HepG2 (cell line): ENCODE data around the gene TBX19. TPM values are rescaled to one million over a fixed set of nuclear protein-coding genes. Genes with fewer than 3 reads are reported as not detected.

ENCODE experiments used
- ATAC-seq: fragments of 200-7000 bp; cut with Tn5 transposase; 3 replicates; pipeline ENCODE4 v1.9.1; 2020; ENCODE audit warnings: mild to moderate bottlenecking, moderate library complexity
- BruUV-seq: library from RNA; stranded (reverse); fragments of 400-500 nt; replicated peaks from 2 replicates; lab custom pipeline; 2021; lab: Mats Ljungman, UMichigan
- CTCF ChIA-PET: fragments of 300-600 bp; formaldehyde crosslinking; extraction: SDS; loops from one replicate; lab custom pipeline; 2021; ENCODE audit warnings: low total read pairs, inconsistent platforms, low intra/inter-chr PET ratio; lab: Yijun Ruan, JAX
- POLR2A ChIA-PET: fragments of 350-600 bp; sonication (Branson Sonifier 250); formaldehyde crosslinking; loops from one replicate; lab custom pipeline; 2020; ENCODE audit warnings: antibody characterized with exemption, inconsistent platforms; lab: Yijun Ruan, JAX
- DNase-seq: peaks from one replicate; pipeline ENCODE4 v3.0.0-alpha.2; 2015; ENCODE audit warnings: low spot score
- FAIRE-seq: peaks from 3 replicates; lab custom pipeline; 2011; peaks lifted over from hg19 to GRCh38; lab: Jason Lieb, UNC
- H2AFZ ChIP-seq: one replicate; pipeline ENCODE4 v1.6.1; 2011; ENCODE audit warnings: low read length, inconsistent platforms
- H3K27ac ChIP-seq: fragments of 300-600 bp; 3 replicates; pipeline ENCODE4 v1.8.0; 2011; ENCODE audit warnings: mixed run types, mild to moderate bottlenecking, mixed read lengths, low read length, inconsistent platforms; ENCODE audit not compliant: insufficient read depth; ENCODE audit errors: extremely low read length
- H3K27me3 ChIP-seq, 2 experiments: fragments of 200-600 bp in 1 of 2; 2 replicates in 1 of 2; 3 replicates in 1 of 2; pipeline versions ENCODE4 v1.6.0 to v1.8.0; 2011; ENCODE audit warnings: low read length in 2 of 2, mild to moderate bottlenecking in 2 of 2, moderate library complexity in 2 of 2, inconsistent platforms in 1 of 2; ENCODE audit not compliant: insufficient read depth in 2 of 2, control insufficient read depth in 1 of 2
- H3K36me3 ChIP-seq, 2 experiments: fragments of 200-600 bp in 1 of 2; replicated peaks in 1 of 2; 2 replicates in 1 of 2; 3 replicates in 1 of 2; pipeline versions ENCODE4 v1.5.1 to v1.8.0; 2011; ENCODE audit warnings: low read length in 2 of 2, inconsistent platforms in 1 of 2; ENCODE audit not compliant: insufficient read depth in 2 of 2, control insufficient read depth in 1 of 2
- H3K4me1 ChIP-seq: 2 replicates; pipeline ENCODE4 v1.5.1; 2012; ENCODE audit warnings: low read length, inconsistent platforms; ENCODE audit not compliant: insufficient read depth
- H3K4me2 ChIP-seq: 2 replicates; pipeline ENCODE4 v1.6.0; 2011; ENCODE audit warnings: low read depth, low read length, inconsistent platforms
- H3K4me3 ChIP-seq, 3 experiments: fragments of 200-600 bp in 1 of 3; sonication (generic), shearing (Covaris generic) in 1 of 3; replicated peaks in 1 of 3; 2 replicates each; pipeline ENCODE4 v1.5.1; 2011 to 2016; ENCODE audit warnings: low read length in 3 of 3, inconsistent platforms in 2 of 3, low read depth in 2 of 3, mild to moderate bottlenecking in 2 of 3, control low read depth in 1 of 3, mixed read lengths in 1 of 3; ENCODE audit not compliant: insufficient read depth in 1 of 3
- H3K79me2 ChIP-seq: one replicate; pipeline ENCODE4 v1.6.1; 2011; ENCODE audit warnings: low read length, inconsistent platforms; ENCODE audit not compliant: insufficient read depth
- H3K9ac ChIP-seq: 2 replicates; pipeline ENCODE4 v1.6.0; 2011; ENCODE audit warnings: mild to moderate bottlenecking, low read depth, low read length, inconsistent platforms; ENCODE audit not compliant: insufficient read depth
- H3K9me3 ChIP-seq: 2 replicates; pipeline ENCODE4 v1.5.1; 2012; ENCODE audit warnings: mild to moderate bottlenecking, low read length
- H4K20me1 ChIP-seq: 2 replicates; pipeline ENCODE4 v1.6.0; 2011; ENCODE audit warnings: inconsistent platforms, mild to moderate bottlenecking, low read length, moderate library complexity; ENCODE audit not compliant: insufficient read depth
- ATF2 ChIP-seq: sonication (generic); formaldehyde crosslinking; IDR thresholded peaks from 2 replicates; pipeline ENCODE4 v1.4.0; 2020; ENCODE audit warnings: missing genetic modification reagents
- CCAR2 ChIP-seq: fragments of 200-400 bp; formaldehyde crosslinking; optimal IDR thresholded peaks from 2 replicates; pipeline ENCODE3; 2018; ENCODE audit warnings: low read depth, mild to moderate bottlenecking, low read length, moderate library complexity
- ESRRA ChIP-seq: sonication (generic); formaldehyde crosslinking; IDR thresholded peaks from 2 replicates; pipeline ENCODE4 v1.5.1; 2020; ENCODE audit warnings: mild to moderate bottlenecking, low read depth, missing genetic modification reagents
- FOXC1 ChIP-seq: sonication (generic); formaldehyde crosslinking; IDR thresholded peaks from 2 replicates; pipeline ENCODE4 v1.8.0; 2022; ENCODE audit warnings: mild to moderate bottlenecking, missing genetic modification reagents, borderline replicate concordance
- HNRNPLL ChIP-seq: fragments of 200-400 bp; formaldehyde crosslinking; IDR thresholded peaks from 2 replicates; pipeline ENCODE4 v1.6.1; 2017; ENCODE audit warnings: mild to moderate bottlenecking, low read depth, low read length; ENCODE audit not compliant: poor library complexity, severe bottlenecking
- HOXA7 ChIP-seq: sonication (generic); formaldehyde crosslinking; IDR thresholded peaks from 2 replicates; pipeline ENCODE4 v1.8.1; 2022; ENCODE audit warnings: mild to moderate bottlenecking, missing genetic modification reagents, moderate library complexity
- MXD1 ChIP-seq: sonication (generic); formaldehyde crosslinking; IDR thresholded peaks from 2 replicates; pipeline ENCODE4 v1.4.0; 2020; ENCODE audit warnings: mild to moderate bottlenecking, missing genetic modification reagents
- NR1H2 ChIP-seq: sonication (generic); formaldehyde crosslinking; IDR thresholded peaks from 2 replicates; pipeline ENCODE4 v1.8.1; 2022; ENCODE audit warnings: low read depth, missing genetic modification reagents, borderline replicate concordance
- PAF1 ChIP-seq: IDR thresholded peaks from 2 replicates; pipeline ENCODE4 v1.6.1; 2016; ENCODE audit warnings: missing genetic modification reagents, missing compliant biosample characterization
- RBM39 ChIP-seq: fragments of 200-400 bp; formaldehyde crosslinking; IDR thresholded peaks from one replicate; pipeline ENCODE4 v1.6.1; 2018; ENCODE audit warnings: antibody characterized with exemption, mild to moderate bottlenecking, low read depth, low read length; ENCODE audit not compliant: poor library complexity, severe bottlenecking
- THAP9 ChIP-seq: sonication (generic); formaldehyde crosslinking; IDR thresholded peaks from 2 replicates; pipeline ENCODE4; 2020; ENCODE audit warnings: missing genetic modification reagents, mild to moderate bottlenecking, borderline replicate concordance
- ZBTB39 ChIP-seq: sonication (generic); formaldehyde crosslinking; IDR thresholded peaks from 2 replicates; pipeline ENCODE4 v1.5.0; 2020; ENCODE audit warnings: missing genetic modification reagents
- ZBTB42 ChIP-seq: sonication (generic); formaldehyde crosslinking; IDR thresholded peaks from 2 replicates; pipeline ENCODE4 v1.5.0; 2020; ENCODE audit warnings: mild to moderate bottlenecking, missing genetic modification reagents
- ZMAT5 ChIP-seq: sonication (generic); formaldehyde crosslinking; IDR thresholded peaks from 2 replicates; pipeline ENCODE4 v1.5.0; 2020; ENCODE audit warnings: mild to moderate bottlenecking, low read depth, missing genetic modification reagents, borderline replicate concordance
- ZNF30 ChIP-seq: sonication (generic); formaldehyde crosslinking; IDR thresholded peaks from 2 replicates; pipeline ENCODE4 v1.5.0; 2020; ENCODE audit warnings: mild to moderate bottlenecking, missing genetic modification reagents
- ZNF329 ChIP-seq: sonication (generic); formaldehyde crosslinking; IDR thresholded peaks from 2 replicates; pipeline ENCODE4 v1.9.0; 2021; ENCODE audit warnings: low read depth, mild to moderate bottlenecking, missing genetic modification reagents
- ZNF546 ChIP-seq: sonication (generic); formaldehyde crosslinking; conservative IDR thresholded peaks from 2 replicates; pipeline ENCODE4 v1.8.1; 2023; ENCODE audit warnings: mild to moderate bottlenecking, missing genetic modification reagents
- ZNF644 ChIP-seq: IDR thresholded peaks from 2 replicates; pipeline ENCODE4 v1.6.1; 2016; ENCODE audit warnings: low read depth
- ZSCAN9 ChIP-seq: IDR thresholded peaks from 2 replicates; pipeline ENCODE4 v1.6.1; 2016; ENCODE audit warnings: borderline replicate concordance
- WGBS: methylation state at CpG from one replicate; pipeline ENCODE4 v1.1.6; 2017; ENCODE audit warnings: low lambda C conversion rate; 5-methylcytosine and 5-hydroxymethylcytosine counted together
- in situ Hi-C: cut with HindIII; loops from 2 replicates; pipeline ENCODE4 v1.10.0; 2017; ENCODE audit warnings: low pct_unique_long_range_greater_than_20kb; ENCODE audit not compliant: extremely low pct_ligation_motif_present
- intact Hi-C: fragments of 100-400 bp; cut with micrococcal nuclease; formaldehyde crosslinking; loops from one replicate; pipeline ENCODE4 v1.10.0; 2022; ENCODE audit not compliant: unreplicated experiment
- polyA plus RNA-seq, 8 experiments: library from polyadenylated mRNA; depleted of rRNA in 3 of 8; stranded (reverse) in 7 of 8; unstranded in 1 of 8; fragments of >200 nt; fragmentation: Illumina TruSeq in 4 of 8; extraction: Trizol in 4 of 8; gene quantifications; 2 replicates each; pipeline versions ENCODE4 v1.2.1 to v1.2.3, GENCODE V29; 2011 to 2016; ENCODE audit warnings: low read depth in 4 of 8, missing spikeins in 1 of 8, mixed read lengths in 1 of 8; ENCODE audit not compliant: insufficient read depth in 1 of 8
- total RNA-seq, 5 experiments: library from RNA; depleted of rRNA; stranded (reverse); fragments of >200 nt; fragmentation: Illumina TruSeq; extraction: Trizol; gene quantifications; 2 replicates each; pipeline ENCODE4 v1.2.3, GENCODE V29; 2016; ENCODE audit warnings: low read depth in 1 of 5

TBX19 gene
- total and polyA plus RNA-seq, 2 of the 13 experiments (the other 11 are each of a cell fraction or from before 2014, with no cell fraction given) = 0.31 to 1.4 TPM

GRCh38 chr1:168304865-168305264 is 24.2 kb downstream of the TBX19 start:
- Histone ChIP-seq H3K27me3 (no peaks in the 10 kb centered on the region), H3K9ac (no peak overlapping the region), H3K79me2 (no peaks in the 10 kb centered on the region), H3K4me3 (no peak overlapping the region), H3K4me1 (peaks cover 8% of the 10 kb centered on the region), H4K20me1 (no peaks in the 10 kb centered on the region), H3K27ac (no peak overlapping the region), H3K4me2 (no peak overlapping the region), H2AFZ (no peak overlapping the region), H3K36me3 (no peaks in the 10 kb centered on the region), H3K9me3 (no peaks in the 10 kb centered on the region)
- CTCF ChIA-PET = no interaction called here
- FAIRE-seq = no peak
- no TSS peak for BruUV-seq
- in situ Hi-C loops = no loop called here
- intact Hi-C loops = no loop called here
- POLR2A ChIA-PET = no interaction called here
- ATAC-seq = no peak
- 91% methylated on average over 5 of the region's 5 CpGs for WGBS
- DNase-seq = no peak
- no peak for TF ChIP-seq ESRRA (CRISPR knock-in tag)
- TF ChIP-seq THAP9 (CRISPR knock-in tag) = no peak
- TF ChIP-seq MXD1 (CRISPR knock-in tag) = no peak
- TF ChIP-seq ZBTB39 = no peak
- no peak for TF ChIP-seq ZBTB42 (CRISPR knock-in tag)
- TF ChIP-seq FOXC1 (CRISPR knock-in tag) = no peak
- TF ChIP-seq PAF1 (CRISPR knock-in tag) = no peak
- TF ChIP-seq ZNF546 (CRISPR knock-in tag) = no peak
- no peak for TF ChIP-seq ZNF329 (CRISPR knock-in tag)
- no peak for TF ChIP-seq ZNF30 (CRISPR knock-in tag)
- no peak for TF ChIP-seq NR1H2 (CRISPR knock-in tag)
- no peak for TF ChIP-seq HOXA7
- TF ChIP-seq ZSCAN9 (CRISPR knock-in tag) = no peak
- no peak for TF ChIP-seq HNRNPLL
- TF ChIP-seq ATF2 (CRISPR knock-in tag) = no peak
- no peak for TF ChIP-seq ZMAT5 (CRISPR knock-in tag)
- no peak for TF ChIP-seq ZNF644
- no peak for TF ChIP-seq RBM39
- TF ChIP-seq CCAR2 = no peak
